Liver (tissue), 9 donors: ENCODE results near the gene LRP11. TPM values are rescaled to one million over a fixed set of nuclear protein-coding genes. Genes with fewer than 3 reads are reported as not detected.

ENCODE experiments used
- DNase-seq: peaks from one replicate; pipeline ENCODE4 v3.0.0-alpha.2; 2017; ENCODE audit warnings: low spot score
- H3K27ac ChIP-seq, 2 donors: one replicate each; pipeline ENCODE4 v1.7.0; 2013; ENCODE audit warnings: inconsistent platforms in 2 of 2, low read length in 2 of 2, control low read depth in 1 of 2, low read depth in 1 of 2, mild to moderate bottlenecking in 1 of 2
- H3K27me3 ChIP-seq, 4 donors: one replicate each; pipeline versions ENCODE4 v1.6.1 to v1.7.0; 2013; ENCODE audit warnings: low read length in 3 of 4, inconsistent platforms in 1 of 4, mild to moderate bottlenecking in 1 of 4, moderate library complexity in 1 of 4; ENCODE audit not compliant: control insufficient read depth in 4 of 4, insufficient read depth in 4 of 4
- H3K36me3 ChIP-seq, 4 donors: one replicate each; pipeline versions ENCODE4 v1.6.1 to v1.7.0; 2013; ENCODE audit warnings: low read length in 3 of 4, mild to moderate bottlenecking in 3 of 4, low read depth in 1 of 4, moderate library complexity in 1 of 4; ENCODE audit not compliant: control insufficient read depth in 4 of 4, insufficient read depth in 3 of 4
- H3K4me1 ChIP-seq, 4 donors: one replicate each; pipeline versions ENCODE4 v1.6.1 to v1.7.0; 2013; ENCODE audit warnings: low read length in 3 of 4, mild to moderate bottlenecking in 3 of 4, moderate library complexity in 1 of 4; ENCODE audit not compliant: control insufficient read depth in 4 of 4, insufficient read depth in 4 of 4
- H3K4me3 ChIP-seq, 3 donors: one replicate each; pipeline versions ENCODE4 v1.6.1 to v1.7.0; 2013; ENCODE audit warnings: low read length in 3 of 3, control low read depth in 1 of 3, low read depth in 1 of 3, mild to moderate bottlenecking in 1 of 3
- H3K9ac ChIP-seq, 2 donors: one replicate each; pipeline ENCODE4 v1.7.0; 2013; ENCODE audit warnings: low read length in 2 of 2, mild to moderate bottlenecking in 2 of 2, moderate library complexity in 2 of 2, control low read depth in 1 of 2, low read depth in 1 of 2
- H3K9me3 ChIP-seq, 4 donors: one replicate each; pipeline versions ENCODE4 v1.6.1 to v1.7.0; 2013; ENCODE audit warnings: low read length in 3 of 4; ENCODE audit not compliant: control insufficient read depth in 4 of 4
- EGR1 ChIP-seq, 2 donors: IDR thresholded peaks; 2 replicates each; pipeline ENCODE4 v1.6.1; 2016 to 2018; ENCODE audit warnings: antibody characterized with exemption in 2 of 2, low read depth in 2 of 2
- FOXA1 ChIP-seq: IDR thresholded peaks from 2 replicates; pipeline ENCODE4 v1.6.1; 2016; ENCODE audit warnings: antibody characterized with exemption
- FOXA2 ChIP-seq: IDR thresholded peaks from 2 replicates; pipeline ENCODE4 v1.6.1; 2016; ENCODE audit warnings: antibody characterized with exemption
- GABPA ChIP-seq, 2 donors: IDR thresholded peaks in 1 of 2; conservative IDR thresholded peaks in 1 of 2; 2 replicates each; pipeline ENCODE4 v1.6.1; 2016; ENCODE audit warnings: antibody characterized with exemption in 2 of 2, mild to moderate bottlenecking in 1 of 2, moderate library complexity in 1 of 2
- HNF4A ChIP-seq, 2 donors: conservative IDR thresholded peaks; 2 replicates each; pipeline ENCODE4 v1.6.1; 2016; ENCODE audit warnings: antibody characterized with exemption in 2 of 2, mild to moderate bottlenecking in 2 of 2
- HNF4G ChIP-seq: IDR thresholded peaks from 2 replicates; pipeline ENCODE4 v1.6.1; 2016; ENCODE audit warnings: antibody characterized with exemption
- JUND ChIP-seq, 2 donors: IDR thresholded peaks; 2 replicates each; pipeline ENCODE4 v1.6.1; 2016; ENCODE audit warnings: antibody characterized with exemption in 2 of 2
- NR2F2 ChIP-seq: IDR thresholded peaks from 2 replicates; pipeline ENCODE4 v1.6.1; 2016; ENCODE audit warnings: antibody characterized with exemption
- RAD21 ChIP-seq, 2 donors: IDR thresholded peaks; 2 replicates each; pipeline ENCODE4 v1.6.1; 2016; ENCODE audit warnings: antibody characterized with exemption in 2 of 2, mild to moderate bottlenecking in 2 of 2
- RXRA ChIP-seq, 2 donors: IDR thresholded peaks; 2 replicates each; pipeline ENCODE4 v1.6.1; 2017 to 2018; ENCODE audit warnings: antibody characterized with exemption in 2 of 2, mild to moderate bottlenecking in 1 of 2
- SP1 ChIP-seq: IDR thresholded peaks from 2 replicates; pipeline ENCODE4 v1.6.1; 2018; ENCODE audit warnings: antibody characterized with exemption, mild to moderate bottlenecking
- TAF1 ChIP-seq: conservative IDR thresholded peaks from 2 replicates; pipeline ENCODE4 v1.6.1; 2016; ENCODE audit warnings: antibody characterized with exemption, mild to moderate bottlenecking
- YY1 ChIP-seq: IDR thresholded peaks from 2 replicates; pipeline ENCODE4 v1.6.1; 2016; ENCODE audit warnings: antibody characterized with exemption, mild to moderate bottlenecking
- WGBS: extraction: QIAGEN DNeasy Blood & Tissue Kit; methylation state at CpG from one replicate; pipeline ENCODE4 v1.1.7; 2013; 5-methylcytosine and 5-hydroxymethylcytosine counted together
- polyA plus RNA-seq, 2 donors: library from polyadenylated mRNA; stranded (reverse) in 1 of 2; unstranded in 1 of 2; fragments of 200-250 nt in 1 of 2; fragments of >200 nt in 1 of 2; fragmentation: Nextera tagmentation in 1 of 2; extraction: Ambion mirVana in 1 of 2; gene quantifications; one replicate each; pipeline versions ENCODE4 v1.2.1 to v1.2.3, GENCODE V29; 2013 to 2015
- total RNA-seq, 2 donors: library from RNA; depleted of rRNA; stranded (reverse); fragments of >200 nt; gene quantifications; one replicate each; pipeline ENCODE4 v1.2.3, GENCODE V29; 2014
- TF ChIP-seq, protein P1 (sequence below): IDR thresholded peaks from 2 replicates; pipeline ENCODE4 v1.6.1; 2016; ENCODE audit warnings: antibody characterized with exemption, mild to moderate bottlenecking
- TF ChIP-seq, protein P2 (sequence below): IDR thresholded peaks from 2 replicates; pipeline ENCODE4 v1.6.1; 2016; ENCODE audit warnings: antibody characterized with exemption
- TF ChIP-seq, protein P3 (sequence below): IDR thresholded peaks from 2 replicates; pipeline ENCODE4 v1.6.1; 2016; ENCODE audit warnings: antibody characterized with exemption
- TF ChIP-seq, protein P4 (sequence below): IDR thresholded peaks from 2 replicates; pipeline ENCODE4 v1.6.1; 2016; ENCODE audit warnings: antibody characterized with exemption
- TF ChIP-seq, protein P5 (sequence below): fragments of 150-350 bp; IDR thresholded peaks from 2 replicates; pipeline ENCODE4 v1.5.1; 2017; ENCODE audit warnings: improper control_type of control experiment, low read depth, low read length; ENCODE audit not compliant: missing input control
- donor health status: healthy.
- donor health status: healthy.
- donor health status: healthy.
- donor health status: healthy.
- donor health status: healthy.

The LRP11 gene
- total and polyA plus RNA-seq, 4 donors = 3.4 to 13.3 (median 6.0) TPM

- Histone ChIP-seq H3K4me3 (no peak overlapping the region), H3K4me1 (no peaks in the 10 kb centered on the region), H3K9ac (no peak overlapping the region), H3K36me3 (peaks cover 0 to 10% (median 3%) of the 10 kb centered on the region in 4 donors), H3K9me3 (no peaks in the 10 kb centered on the region), H3K27me3 (no peaks in the 10 kb centered on the region), H3K27ac (no peak overlapping the region)
- 94% methylated on average over 7 of the region's 7 CpGs for WGBS
- no peak for TF ChIP-seq JUND (IDR thresholded peaks at IDR 0.05)
- TF ChIP-seq FOXA1 = no peak
- no peak for TF ChIP-seq NR2F2
- TF ChIP-seq, protein P1, sequence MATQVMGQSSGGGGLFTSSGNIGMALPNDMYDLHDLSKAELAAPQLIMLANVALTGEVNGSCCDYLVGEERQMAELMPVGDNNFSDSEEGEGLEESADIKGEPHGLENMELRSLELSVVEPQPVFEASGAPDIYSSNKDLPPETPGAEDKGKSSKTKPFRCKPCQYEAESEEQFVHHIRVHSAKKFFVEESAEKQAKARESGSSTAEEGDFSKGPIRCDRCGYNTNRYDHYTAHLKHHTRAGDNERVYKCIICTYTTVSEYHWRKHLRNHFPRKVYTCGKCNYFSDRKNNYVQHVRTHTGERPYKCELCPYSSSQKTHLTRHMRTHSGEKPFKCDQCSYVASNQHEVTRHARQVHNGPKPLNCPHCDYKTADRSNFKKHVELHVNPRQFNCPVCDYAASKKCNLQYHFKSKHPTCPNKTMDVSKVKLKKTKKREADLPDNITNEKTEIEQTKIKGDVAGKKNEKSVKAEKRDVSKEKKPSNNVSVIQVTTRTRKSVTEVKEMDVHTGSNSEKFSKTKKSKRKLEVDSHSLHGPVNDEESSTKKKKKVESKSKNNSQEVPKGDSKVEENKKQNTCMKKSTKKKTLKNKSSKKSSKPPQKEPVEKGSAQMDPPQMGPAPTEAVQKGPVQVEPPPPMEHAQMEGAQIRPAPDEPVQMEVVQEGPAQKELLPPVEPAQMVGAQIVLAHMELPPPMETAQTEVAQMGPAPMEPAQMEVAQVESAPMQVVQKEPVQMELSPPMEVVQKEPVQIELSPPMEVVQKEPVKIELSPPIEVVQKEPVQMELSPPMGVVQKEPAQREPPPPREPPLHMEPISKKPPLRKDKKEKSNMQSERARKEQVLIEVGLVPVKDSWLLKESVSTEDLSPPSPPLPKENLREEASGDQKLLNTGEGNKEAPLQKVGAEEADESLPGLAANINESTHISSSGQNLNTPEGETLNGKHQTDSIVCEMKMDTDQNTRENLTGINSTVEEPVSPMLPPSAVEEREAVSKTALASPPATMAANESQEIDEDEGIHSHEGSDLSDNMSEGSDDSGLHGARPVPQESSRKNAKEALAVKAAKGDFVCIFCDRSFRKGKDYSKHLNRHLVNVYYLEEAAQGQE = no peak
- no peak for TF ChIP-seq EGR1 (IDR thresholded peaks at IDR 0.05; ENCODE audit: low read depth in 2 of 2)
- TF ChIP-seq SP1 = no peak
- no peak for TF ChIP-seq GABPA (IDR thresholded peaks at IDR 0.05 in 1 of 2, conservative IDR thresholded peaks at IDR 0.05 in 1 of 2)
- no peak for TF ChIP-seq FOXA2
- TF ChIP-seq, protein P2, sequence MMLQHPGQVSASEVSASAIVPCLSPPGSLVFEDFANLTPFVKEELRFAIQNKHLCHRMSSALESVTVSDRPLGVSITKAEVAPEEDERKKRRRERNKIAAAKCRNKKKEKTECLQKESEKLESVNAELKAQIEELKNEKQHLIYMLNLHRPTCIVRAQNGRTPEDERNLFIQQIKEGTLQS = no peak
- TF ChIP-seq, protein P3, sequence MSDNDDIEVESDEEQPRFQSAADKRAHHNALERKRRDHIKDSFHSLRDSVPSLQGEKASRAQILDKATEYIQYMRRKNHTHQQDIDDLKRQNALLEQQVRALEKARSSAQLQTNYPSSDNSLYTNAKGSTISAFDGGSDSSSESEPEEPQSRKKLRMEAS = no peak
- TF ChIP-seq HNF4G = no peak
- TF ChIP-seq, protein P4, sequence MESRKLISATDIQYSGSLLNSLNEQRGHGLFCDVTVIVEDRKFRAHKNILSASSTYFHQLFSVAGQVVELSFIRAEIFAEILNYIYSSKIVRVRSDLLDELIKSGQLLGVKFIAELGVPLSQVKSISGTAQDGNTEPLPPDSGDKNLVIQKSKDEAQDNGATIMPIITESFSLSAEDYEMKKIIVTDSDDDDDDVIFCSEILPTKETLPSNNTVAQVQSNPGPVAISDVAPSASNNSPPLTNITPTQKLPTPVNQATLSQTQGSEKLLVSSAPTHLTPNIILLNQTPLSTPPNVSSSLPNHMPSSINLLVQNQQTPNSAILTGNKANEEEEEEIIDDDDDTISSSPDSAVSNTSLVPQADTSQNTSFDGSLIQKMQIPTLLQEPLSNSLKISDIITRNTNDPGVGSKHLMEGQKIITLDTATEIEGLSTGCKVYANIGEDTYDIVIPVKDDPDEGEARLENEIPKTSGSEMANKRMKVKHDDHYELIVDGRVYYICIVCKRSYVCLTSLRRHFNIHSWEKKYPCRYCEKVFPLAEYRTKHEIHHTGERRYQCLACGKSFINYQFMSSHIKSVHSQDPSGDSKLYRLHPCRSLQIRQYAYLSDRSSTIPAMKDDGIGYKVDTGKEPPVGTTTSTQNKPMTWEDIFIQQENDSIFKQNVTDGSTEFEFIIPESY = no peak
- no peak for TF ChIP-seq HNF4A (conservative IDR thresholded peaks at IDR 0.05)
- no peak for TF ChIP-seq YY1
- no peak for TF ChIP-seq RAD21 (IDR thresholded peaks at IDR 0.05)
- TF ChIP-seq TAF1 = no peak
- TF ChIP-seq, protein P5, sequence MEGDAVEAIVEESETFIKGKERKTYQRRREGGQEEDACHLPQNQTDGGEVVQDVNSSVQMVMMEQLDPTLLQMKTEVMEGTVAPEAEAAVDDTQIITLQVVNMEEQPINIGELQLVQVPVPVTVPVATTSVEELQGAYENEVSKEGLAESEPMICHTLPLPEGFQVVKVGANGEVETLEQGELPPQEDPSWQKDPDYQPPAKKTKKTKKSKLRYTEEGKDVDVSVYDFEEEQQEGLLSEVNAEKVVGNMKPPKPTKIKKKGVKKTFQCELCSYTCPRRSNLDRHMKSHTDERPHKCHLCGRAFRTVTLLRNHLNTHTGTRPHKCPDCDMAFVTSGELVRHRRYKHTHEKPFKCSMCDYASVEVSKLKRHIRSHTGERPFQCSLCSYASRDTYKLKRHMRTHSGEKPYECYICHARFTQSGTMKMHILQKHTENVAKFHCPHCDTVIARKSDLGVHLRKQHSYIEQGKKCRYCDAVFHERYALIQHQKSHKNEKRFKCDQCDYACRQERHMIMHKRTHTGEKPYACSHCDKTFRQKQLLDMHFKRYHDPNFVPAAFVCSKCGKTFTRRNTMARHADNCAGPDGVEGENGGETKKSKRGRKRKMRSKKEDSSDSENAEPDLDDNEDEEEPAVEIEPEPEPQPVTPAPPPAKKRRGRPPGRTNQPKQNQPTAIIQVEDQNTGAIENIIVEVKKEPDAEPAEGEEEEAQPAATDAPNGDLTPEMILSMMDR = no peak
- no peak for TF ChIP-seq RXRA (IDR thresholded peaks at IDR 0.05)
- DNase-seq = no peak
Measured at GRCh38 chr6:149830731-149831307, 33.3 kb downstream of the LRP11 start.
